Stimulated activated CD8-positive, alpha-beta memory T cell treated with anti-CD3 and anti-CD28 coated beads, Interleukin-15, amount 100 ng/mL, for 4 hours (primary cell): ENCODE results near the gene AJM1.
"Not testable (repeated sequence)": the region's sequence is repeated elsewhere in the genome, so short reads cannot be mapped to it uniquely, and the experiment has no call there.

Experiments
- DNase-seq, 2 donors: peaks; one replicate each; pipeline ENCODE4 v3.0.0-alpha.2; 2020; ENCODE audit warnings: low read depth in 2 of 2

AJM1 gene

DNA sequence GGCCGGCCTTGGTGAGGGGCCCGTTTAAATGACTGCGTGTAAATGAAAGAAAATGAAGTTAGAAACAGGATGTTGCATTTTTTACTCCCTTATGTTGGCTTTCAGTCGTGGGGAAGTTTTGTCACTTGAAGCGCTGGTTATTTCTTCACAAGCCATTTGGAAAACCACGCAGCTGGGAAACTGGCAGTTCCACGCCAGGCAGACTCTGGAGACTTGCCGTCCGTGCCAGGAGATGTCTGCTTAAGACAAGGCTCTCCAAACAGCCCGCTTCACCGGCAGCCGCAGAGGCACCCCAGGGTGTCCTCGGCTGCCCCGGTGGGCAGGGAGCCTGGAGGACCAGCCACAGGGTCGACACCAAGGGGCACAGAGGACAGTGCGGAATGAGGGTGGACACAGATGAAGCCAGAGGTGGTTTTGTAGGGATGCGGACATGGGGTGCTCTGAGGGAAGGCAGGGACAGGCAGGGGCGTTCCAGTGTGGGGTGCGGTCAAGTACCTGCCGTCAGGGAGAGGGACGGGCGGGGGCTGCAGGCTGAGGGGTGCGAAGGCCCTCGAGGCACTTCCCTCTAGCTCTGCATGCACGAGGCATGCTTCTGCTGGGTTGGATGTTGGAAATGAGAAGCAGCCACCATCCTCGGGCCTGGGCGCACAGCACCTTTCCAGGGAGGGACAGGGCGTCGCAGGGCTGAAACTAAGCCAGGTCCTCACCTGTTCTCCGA lies 11.1 kb upstream of the AJM1 start:
- no peak for DNase-seq

DNA sequence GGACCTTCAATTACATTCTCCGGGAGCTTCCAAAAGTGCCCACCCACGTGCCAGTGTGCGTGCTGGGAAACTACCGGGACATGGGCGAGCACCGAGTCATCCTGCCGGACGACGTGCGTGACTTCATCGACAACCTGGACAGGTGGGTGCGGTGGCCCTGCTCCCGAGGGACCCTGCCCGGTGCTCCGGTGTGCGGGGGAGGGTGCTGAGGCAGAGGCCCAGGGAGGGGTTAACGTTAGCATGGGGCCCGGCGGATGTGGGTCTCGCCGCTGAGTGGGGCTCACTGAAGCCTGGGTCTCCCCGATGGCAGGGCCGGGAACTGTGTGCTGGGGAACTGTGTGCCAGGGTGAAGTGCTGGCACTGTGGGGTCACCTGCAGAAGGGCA lies 10.6 kb upstream of the AJM1 start:
- DNase-seq, result no peak

DNA sequence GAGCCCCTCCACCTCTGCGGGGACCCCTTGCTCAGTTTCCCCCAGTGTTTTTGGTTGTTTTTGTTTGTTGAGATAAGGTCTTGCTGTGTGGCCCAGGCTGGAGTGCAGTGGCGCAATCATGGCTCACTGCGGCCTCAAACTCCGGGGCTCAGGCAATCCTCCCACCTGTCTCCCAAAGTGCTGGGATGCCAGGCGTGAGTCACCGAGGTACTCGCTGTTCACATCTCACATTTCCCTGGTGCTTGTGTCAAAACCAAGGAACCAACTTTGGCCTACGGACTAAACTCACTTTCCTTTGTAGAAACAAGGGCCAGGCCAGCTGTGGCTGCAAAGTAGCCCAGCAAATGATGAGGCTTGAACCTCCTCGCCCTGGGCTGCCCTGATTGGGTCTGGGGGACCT lies 9.7 kb upstream of the AJM1 start:
- no peak for DNase-seq

DNA sequence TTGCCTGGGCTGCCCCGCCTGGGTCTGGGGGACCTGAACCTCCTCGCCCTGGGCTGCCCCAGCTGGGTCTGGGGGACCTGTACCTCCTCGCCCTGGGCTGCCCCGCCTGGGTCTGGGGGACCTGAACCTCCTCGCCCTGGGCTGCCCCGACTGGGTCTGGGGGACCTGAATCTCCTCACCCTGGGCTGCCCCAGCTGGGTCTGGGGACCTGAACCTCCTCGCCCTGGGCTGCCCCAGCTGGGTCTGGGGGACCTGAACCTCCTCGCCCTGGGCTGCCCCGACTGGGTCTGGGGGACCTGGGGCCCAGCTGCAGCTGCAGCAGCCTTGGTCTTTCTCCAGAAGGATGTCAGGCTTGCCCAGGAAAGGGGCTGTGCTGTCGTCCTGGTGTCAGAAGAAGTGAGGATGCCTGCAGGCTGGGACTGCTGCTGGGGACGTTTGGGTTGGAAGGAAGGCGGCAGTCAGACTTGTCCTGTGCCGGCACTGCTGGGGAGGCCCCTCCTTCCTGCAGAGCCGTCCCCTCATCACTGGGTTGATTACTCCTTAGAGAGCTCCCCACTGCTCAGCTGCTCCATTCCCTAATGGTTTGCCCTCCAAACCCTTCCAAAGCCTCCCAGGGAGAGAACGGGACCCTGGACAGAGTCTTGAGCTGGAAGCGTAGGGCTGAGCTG lies 8.8 kb upstream of the AJM1 start:
- not testable (repeated sequence) for DNase-seq

DNA sequence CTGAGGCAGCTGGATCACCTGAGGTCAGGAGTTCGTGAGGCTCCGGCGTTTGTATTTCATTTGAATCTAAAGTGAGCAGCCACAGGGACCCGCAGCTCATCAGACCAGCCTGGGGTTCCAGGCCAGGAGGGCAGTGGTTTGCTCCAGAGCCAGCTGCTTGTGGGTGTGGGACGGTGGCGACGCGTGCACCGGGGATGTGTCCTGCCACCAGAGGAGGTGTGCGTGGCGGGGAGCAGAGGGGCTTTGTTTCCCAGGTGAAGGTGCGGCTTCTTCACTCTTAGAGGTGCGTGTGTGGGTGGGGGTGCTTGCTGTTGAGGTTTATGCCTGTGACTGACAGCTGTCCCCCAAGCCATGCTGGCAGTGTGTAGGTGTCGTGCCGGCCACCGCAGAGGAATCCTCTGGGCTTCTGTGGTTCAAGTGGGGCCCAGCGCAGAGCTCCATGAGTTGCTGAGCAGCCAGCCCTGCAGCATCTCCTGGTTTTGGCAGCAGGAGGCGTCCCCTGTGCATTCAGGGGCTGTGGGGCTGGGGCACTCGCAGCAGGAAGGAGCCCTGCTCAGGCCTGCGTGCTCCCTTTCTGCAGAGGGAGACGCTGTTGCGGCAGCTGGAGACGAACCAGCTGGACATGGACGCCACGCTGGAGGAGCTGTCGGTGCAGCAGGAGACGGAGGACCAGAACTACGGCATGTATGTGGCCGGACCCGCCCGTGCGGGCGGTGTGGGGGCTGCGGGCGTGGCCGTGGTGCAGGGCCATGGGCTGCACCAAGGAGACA lies 6.9 kb upstream of the AJM1 start:
- no peak for DNase-seq

DNA sequence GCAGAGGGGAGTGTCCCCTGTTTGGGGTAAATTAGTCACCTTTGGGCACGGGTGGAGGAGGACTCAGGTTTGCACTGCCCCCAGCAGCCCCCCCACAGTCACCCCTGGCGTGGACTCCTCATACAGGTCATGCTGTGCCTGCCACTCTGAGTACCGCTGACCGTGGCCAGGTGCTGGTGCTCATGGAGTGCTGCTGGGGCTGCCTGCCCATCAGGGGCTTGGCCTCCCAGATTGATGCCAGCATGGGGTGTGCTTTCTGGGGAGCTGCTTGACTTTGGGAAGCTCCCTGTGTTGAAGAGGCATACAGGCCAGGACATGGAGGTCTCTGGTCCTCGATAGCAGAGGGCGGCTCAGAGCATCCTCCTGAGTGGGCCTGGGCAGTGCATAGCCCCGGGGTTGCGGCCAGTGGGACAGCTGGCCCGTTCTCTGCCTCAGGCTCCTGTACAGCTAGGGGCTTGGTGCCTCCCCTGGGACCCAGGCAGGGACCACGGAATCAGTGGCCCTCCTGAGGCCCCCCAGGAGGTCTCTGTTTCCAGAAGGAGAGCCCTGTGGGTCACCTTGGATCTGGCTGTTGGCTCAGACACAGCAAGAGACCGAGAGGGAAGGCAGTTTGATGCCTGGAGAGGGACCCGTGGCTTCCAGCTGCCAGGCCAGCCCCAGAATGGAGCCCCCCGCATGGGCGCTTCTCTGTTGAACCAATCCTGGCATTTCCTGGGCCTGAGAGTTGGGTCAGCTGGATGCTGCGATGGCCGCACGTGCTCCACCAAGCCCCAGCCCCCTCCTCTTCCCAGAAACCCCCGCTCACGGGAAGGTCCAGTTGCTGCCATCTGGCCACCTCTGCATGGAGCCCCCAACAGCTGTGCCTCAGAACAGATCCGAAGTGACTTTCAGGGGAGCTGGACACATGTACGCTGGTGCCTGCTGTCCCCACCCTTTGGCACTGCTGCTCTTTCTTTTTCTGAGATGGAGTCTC lies 6.1 kb upstream of the AJM1 start:
- DNase-seq, result no peak

DNA sequence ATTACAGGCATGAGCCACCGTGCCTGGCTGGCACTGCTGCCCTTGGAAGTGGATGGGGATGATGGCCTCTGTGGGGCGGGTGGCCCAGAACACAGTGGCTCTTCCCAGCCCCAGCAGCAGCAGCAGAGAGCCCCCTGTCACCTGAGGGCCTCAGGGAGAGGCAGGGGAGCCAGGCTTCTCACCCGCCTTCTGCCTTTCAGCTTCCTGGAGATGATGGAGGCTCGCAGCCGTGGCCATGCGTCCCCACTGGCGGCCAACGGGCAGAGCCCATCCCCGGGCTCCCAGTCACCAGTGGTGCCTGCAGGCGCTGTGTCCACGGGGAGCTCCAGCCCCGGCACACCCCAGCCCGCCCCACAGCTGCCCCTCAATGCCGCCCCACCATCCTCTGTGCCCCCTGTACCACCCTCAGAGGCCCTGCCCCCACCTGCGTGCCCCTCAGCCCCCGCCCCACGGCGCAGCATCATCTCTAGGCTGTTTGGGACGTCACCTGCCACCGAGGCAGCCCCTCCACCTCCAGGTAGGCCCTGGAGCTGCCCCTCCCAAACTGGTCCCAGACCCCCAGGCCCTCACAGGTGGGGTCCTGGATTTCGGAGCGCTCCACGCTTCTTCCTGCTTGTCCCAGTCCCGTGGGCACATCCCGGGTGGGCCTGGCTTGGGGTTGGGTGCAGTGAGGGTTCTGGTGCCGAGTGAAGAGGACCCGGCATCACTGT lies 5.0 kb upstream of the AJM1 start:
- DNase-seq, result no peak

DNA sequence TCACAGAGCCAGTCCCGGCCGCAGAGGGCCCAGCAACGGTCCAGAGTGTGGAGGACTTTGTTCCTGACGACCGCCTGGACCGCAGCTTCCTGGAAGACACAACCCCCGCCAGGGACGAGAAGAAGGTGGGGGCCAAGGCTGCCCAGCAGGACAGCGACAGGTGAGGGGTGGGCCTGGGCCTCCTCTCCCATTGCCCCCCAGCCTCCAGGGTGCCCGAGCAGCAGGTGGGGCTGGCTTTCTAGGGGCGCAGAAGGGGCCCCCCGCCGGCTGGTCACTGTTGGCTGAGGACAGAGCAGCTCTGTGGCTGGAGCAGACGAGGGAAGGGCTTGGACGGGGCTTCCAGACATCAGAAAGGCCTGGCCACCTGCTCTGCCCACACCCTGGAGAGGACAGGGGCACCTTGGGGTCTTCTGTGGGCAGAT lies 4.4 kb upstream of the AJM1 start:
- not testable (repeated sequence) for DNase-seq

DNA sequence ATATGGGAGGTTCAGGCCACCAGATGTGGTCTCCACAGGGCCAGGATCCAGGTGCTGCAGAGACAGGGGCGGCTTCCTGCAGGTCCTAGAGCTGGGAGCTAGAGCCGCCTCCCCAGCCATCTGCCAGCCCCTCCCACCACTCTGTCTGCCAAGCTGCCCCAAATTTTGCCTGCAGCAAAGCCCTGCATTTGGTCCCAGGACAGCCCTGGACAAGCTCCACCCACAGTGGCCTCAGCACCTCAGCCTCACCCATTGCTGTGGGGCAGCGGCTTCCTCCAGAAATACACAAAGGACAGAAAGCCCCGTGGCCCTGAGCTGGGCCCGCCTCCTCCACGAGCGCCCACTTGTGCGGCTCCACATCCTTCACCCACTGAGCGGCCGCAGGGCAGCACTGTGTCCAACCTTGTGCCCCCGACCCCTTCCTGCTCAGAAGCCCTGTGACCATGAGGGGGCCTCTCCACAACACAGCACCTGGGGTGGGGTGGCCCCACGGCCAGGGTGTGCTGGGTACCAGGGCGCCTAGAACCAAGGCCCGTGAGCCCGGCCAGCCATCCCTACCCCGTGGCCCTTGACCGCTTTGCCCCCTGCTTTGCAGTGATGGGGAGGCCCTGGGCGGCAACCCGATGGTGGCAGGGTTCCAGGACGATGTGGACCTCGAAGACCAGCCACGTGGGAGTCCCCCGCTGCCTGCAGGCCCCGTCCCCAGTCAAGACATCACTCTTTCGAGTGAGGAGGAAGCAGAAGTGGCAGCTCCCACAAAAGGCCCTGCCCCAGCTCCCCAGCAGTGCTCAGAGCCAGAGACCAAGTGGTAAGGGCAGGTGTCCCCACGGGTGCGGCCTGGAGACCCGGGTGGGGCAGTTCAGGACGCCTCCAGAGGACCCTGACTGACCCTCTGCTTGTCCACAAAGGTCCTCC lies 3.7 kb upstream of the AJM1 start:
- DNase-seq, result no peak

DNA sequence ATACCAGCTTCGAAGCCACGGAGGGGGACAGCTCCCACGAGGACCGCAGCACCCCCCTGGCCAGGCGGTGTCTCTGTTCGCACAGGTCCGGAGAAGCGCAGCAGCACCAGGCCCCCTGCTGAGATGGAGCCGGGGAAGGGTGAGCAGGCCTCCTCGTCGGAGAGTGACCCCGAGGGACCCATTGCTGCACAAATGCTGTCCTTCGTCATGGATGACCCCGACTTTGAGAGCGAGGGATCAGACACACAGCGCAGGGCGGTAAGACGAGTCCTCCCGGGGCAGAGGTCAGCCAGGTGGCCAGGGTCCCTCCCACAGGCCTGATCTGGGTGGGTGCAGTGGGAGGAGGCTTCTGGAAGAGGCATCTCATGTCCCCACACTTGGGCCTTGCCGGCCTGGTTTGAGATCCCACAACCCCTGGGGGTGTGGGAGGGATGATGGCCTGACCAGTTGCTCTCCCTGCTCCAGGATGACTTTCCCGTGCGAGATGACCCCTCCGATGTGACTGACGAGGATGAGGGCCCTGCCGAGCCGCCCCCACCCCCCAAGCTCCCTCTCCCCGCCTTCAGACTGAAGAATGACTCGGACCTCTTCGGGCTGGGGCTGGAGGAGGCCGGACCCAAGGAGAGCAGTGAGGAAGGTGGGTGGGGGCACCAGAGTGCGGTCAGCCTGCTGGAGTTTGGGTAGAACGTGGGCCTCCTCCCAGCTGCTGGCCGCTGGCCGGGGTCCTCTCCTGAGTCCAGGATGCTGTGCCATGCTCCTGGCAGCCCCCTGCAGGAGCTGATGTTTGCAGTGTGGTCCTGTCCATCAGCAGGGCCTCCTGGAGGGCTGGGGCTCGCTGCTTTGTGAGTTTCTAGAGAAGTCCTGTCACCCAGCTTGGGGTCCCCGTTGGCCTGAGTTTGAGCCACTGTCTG lies 2.8 kb upstream of the AJM1 start:
- no peak for DNase-seq

DNA sequence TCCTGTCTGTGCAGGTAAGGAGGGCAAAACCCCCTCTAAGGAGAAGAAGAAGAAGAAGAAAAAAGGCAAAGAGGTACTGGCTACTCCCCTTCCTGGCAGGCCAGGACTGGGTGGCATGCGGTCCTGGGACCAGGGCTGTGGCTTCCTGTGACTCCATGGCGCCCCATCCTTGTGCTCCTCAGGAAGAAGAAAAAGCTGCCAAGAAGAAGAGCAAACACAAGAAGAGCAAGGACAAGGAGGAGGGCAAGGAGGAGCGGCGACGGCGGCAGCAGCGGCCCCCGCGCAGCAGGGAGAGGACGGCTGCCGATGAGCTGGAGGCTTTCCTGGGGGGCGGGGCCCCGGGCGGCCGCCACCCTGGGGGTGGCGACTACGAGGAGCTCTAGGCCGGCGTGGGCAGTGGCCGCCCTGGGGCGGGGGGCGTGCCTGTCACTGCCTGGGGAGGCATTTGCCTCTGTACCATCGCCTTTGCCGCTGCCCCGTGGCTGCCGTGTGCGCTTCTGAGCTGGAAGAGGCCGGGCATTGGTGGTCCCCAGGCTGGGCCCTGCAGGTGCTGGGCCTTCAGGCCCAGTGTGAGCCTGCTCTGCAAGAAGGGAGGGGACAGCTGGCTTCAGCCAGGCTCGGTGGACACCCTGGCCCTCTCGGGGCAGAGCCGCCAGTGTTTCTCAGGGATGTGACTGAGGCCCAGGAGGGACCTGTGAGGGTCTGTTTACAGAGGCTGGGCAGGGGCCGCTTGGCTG lies 2.0 kb upstream of the AJM1 start:
- DNase-seq, result no peak

DNA sequence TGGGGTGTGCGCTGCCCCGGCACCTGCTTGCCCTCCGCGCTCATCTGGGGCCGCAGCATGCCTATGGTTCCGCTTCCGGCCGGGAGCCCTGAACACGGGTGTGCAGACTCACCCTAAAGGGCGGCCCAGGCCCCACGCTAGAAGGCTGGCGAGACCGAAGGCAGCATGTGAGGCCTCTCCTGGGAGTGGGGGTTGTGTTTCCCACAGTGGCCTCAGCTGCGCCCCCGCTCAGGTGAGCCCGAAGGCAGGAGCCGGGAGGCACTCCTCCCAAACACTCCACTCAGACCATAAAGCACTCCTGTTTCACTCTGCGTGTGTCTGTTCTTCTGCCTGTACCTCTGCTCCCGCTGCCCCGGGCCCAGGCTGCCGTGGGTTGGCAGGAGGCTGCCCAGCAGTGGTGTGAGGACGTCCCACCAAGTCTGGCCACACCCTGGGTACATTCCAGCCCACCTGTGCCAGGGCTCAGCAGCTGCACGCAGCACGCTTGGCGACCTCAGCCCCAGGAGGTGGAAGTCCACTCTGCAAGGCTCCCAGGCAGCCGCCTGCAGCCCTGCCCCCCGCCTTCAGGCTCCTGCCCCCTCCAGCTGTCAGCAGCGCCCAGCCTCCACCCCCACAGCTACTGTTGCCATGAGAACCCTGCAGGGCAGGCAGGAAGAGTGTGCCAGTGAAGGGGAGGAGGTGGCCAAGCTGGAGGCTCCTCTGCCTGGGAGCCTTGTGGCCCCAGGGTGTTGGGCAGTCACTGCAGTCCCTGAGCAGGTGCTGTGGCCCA lies 1.2 kb upstream of the AJM1 start:
- no peak for DNase-seq

DNA sequence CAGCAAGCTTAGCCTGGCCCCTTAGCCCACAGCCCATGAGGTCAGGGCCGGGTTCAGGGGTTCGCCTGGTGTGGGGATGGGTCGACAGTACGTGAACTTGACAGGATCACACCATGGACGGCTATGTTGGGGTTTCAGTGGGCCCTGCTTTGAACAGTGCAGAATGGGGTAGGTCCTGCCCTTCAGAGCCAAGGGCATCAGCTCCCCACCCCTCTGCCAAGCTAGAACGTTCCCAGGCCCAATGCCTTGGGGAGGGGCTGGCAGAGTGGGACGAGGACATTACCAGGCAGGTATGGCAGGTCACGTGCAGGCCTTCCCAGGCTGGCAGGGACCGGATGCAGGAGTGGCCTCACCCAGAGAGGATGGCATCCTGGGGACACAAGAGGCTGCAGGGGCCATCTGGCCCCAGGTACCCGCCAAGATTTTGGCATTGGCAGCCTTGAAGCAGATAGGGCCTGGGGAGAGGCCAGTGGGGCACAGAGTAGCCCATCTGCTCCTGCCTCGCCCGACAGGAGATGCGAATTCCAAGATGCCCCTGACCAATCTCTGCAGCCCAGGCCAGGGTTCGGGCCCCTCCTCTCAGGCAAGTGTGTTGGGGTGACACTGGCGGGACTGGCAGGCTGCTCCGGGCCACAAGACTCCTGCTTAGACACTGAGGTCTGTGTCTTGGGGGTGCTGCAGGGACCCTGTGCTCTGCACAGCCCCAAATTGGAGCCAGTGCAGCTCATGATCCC lies 465 bp upstream of the AJM1 start:
- not testable (repeated sequence) for DNase-seq

DNA sequence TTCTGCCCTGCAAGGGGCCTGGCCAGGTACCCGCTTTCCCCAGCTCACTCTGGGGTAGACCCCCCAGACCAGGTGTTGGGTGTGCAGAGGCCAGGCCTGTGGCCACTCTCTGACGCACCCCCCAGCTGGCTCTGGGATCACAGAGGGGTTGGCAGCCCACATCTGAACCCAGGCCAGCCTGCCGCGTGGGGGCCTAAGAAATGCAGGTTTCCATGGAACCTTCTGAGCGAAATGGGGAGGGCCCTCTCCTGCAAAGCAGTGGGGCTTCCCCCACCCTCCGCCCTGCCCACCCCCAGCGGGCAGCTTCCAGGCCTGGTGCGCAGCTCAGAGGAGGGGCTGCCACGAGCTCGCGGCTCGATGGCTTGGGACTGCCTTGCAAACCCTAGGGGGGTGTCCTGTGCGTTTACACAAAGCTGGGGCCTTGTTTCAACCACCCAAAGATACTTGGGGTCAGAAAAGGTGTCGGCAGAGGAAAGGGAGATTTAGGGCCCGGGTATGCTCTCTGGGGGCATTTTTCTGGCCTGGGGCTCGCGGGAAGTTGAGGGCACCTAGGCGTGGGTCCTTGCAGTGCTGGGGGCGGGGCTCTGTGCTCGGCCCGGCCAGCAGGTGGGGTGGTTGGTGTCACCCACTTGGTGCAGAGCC lies 1.0 kb downstream of the AJM1 start:
- DNase-seq, result not testable (repeated sequence)

DNA sequence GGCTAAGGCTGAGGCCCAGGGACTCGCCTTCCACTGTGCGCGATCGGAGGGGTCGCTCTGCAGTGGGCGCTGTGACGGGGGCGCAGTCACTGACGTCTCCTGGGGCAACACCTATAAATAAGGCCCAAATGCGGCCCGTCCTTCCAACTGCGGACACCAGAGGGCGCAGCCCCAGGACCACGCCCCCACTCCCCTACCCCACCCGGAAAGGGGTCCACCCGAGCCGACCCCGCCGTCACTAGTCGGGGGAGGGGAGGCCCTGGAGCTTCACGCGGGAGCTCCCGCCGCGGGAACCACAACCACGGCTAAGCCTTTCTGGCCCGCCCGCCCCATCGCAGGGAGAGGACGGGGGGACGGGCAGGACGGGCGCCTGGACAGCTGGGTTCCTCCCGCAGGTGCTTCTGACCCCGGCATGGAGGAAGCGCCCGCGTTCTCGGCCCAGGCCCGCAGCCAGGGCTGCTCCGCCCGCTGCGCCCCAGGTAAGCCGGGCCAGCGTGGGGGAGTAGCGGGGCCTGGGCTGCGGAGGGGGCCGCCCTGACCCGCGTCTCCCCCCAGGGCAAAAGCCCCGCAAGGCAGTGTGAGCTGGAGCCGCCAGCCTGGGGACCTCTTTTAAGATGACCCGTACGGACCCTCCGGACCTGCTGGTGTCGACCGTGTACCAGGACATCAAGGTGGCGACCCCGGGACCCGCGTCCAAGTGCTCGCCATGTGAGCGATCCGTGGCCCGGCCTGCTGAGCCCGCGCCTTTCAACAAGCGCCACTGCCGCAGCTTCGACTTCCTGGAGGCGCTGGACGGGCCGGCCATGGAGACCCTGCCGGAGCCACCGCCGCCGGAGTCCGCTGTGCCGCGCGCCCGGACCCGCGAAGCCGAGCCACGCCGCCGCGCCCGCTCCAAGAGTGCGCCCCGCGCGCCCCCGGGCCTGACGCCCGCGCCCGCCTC lies 1.8 kb downstream of the AJM1 start:
- DNase-seq, result peak in 1 of 2 donors; percentile 32
